ENCODE results near the gene PLEKHA6.

GRCh38 chr1:204292740-204293139 lies 67.0 kb downstream of the PLEKHA6 start:
- TF ChIP-seq, protein P1, sequence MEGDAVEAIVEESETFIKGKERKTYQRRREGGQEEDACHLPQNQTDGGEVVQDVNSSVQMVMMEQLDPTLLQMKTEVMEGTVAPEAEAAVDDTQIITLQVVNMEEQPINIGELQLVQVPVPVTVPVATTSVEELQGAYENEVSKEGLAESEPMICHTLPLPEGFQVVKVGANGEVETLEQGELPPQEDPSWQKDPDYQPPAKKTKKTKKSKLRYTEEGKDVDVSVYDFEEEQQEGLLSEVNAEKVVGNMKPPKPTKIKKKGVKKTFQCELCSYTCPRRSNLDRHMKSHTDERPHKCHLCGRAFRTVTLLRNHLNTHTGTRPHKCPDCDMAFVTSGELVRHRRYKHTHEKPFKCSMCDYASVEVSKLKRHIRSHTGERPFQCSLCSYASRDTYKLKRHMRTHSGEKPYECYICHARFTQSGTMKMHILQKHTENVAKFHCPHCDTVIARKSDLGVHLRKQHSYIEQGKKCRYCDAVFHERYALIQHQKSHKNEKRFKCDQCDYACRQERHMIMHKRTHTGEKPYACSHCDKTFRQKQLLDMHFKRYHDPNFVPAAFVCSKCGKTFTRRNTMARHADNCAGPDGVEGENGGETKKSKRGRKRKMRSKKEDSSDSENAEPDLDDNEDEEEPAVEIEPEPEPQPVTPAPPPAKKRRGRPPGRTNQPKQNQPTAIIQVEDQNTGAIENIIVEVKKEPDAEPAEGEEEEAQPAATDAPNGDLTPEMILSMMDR (IDR thresholded peaks at IDR 0.05 in 4 of 5, conservative IDR thresholded peaks at IDR 0.05 in 1 of 5) = no peak
- no peak for TF ChIP-seq POLR2A (IDR thresholded peaks at IDR 0.05)
